ENCODE measurements around the gene MRPS16. TPM values are rescaled to one million over a fixed set of nuclear protein-coding genes. Genes with fewer than 3 reads are reported as not detected.
A peak's percentile ranks its signal among the peaks of the same experiment; 100 is the strongest.

The MRPS16 gene
- total and polyA plus RNA-seq, 2 donors (not counting 1 experiment from before 2014, with no cell fraction given) = 59.4 to 62.3 TPM

- TF ChIP-seq CTCF (conservative IDR thresholded peaks at IDR 0.05 in 1 of 2, IDR thresholded peaks at IDR 0.05 in 1 of 2; ENCODE audit: low read depth in 1 of 2, low read length in 2 of 2) = no peak
- TF ChIP-seq EZH2 (IDR thresholded peaks at IDR 0.05; ENCODE audit: low read length, missing control alignments) = no peak
- no peak overlapping the region for H2AFZ ChIP-seq (ENCODE audit: low read length)
- H3K9me3 ChIP-seq (ENCODE audit: control insufficient read depth, insufficient read depth, low read depth, low read length) = no peaks in the 10 kb centered on the region
- H3K27ac ChIP-seq (ENCODE audit: insufficient read depth, low read length) = peak overlapping the region; percentile 94
- H3K27me3 ChIP-seq (ENCODE audit: control insufficient read depth, insufficient read depth, low read length) = no peaks in the 10 kb centered on the region
- peaks cover 28% of the 10 kb centered on the region for H3K79me2 ChIP-seq (ENCODE audit: control insufficient read depth, insufficient read depth, low read length)
- H3K9ac ChIP-seq (ENCODE audit: insufficient read depth, low read length) = peak overlapping the region; percentile 91
- H3K4me3 ChIP-seq (replicated peaks in 1 of 4; ENCODE audit: control extremely low read depth in 1 of 4, insufficient read depth in 1 of 4, low read depth in 3 of 4, low read length in 4 of 4) = peak overlapping the region; percentile 83 to 100 (median 90)
- DNase-seq (ENCODE audit: low read depth in 2 of 2) = no peak
- peak overlapping the region; percentile 86 for H3K4me2 ChIP-seq (ENCODE audit: extremely low read depth, insufficient read depth, low read length)
- no peaks in the 10 kb centered on the region for H4K20me1 ChIP-seq (ENCODE audit: control insufficient read depth, extremely low read depth, insufficient read depth, low read length)
- peaks cover 3% of the 10 kb centered on the region for H3K4me1 ChIP-seq (ENCODE audit: control insufficient read depth, extremely low read depth, insufficient read depth, low read length)
- peaks cover 3% of the 10 kb centered on the region for H3K36me3 ChIP-seq (ENCODE audit: control insufficient read depth, insufficient read depth, low read length)
These were observed 746 bp upstream of the MRPS16 start for GRCh38 chr10:73253225-73253555.

- H4K20me1 ChIP-seq (ENCODE audit: control insufficient read depth, extremely low read depth, insufficient read depth, low read length) = no peaks in the 10 kb centered on the region
- peak overlapping the region; percentile 83 to 100 (median 90) for H3K4me3 ChIP-seq (replicated peaks in 1 of 4; ENCODE audit: control extremely low read depth in 1 of 4, insufficient read depth in 1 of 4, low read depth in 3 of 4, low read length in 4 of 4)
- H2AFZ ChIP-seq (ENCODE audit: low read length) = peak overlapping the region; percentile 84
- TF ChIP-seq EZH2 (IDR thresholded peaks at IDR 0.05; ENCODE audit: low read length, missing control alignments) (no peak), CTCF (conservative IDR thresholded peaks at IDR 0.05 in 1 of 2, IDR thresholded peaks at IDR 0.05 in 1 of 2; ENCODE audit: low read depth in 1 of 2, low read length in 2 of 2) (no peak)
- no peaks in the 10 kb centered on the region for H3K27me3 ChIP-seq (ENCODE audit: control insufficient read depth, insufficient read depth, low read length)
- H3K36me3 ChIP-seq (ENCODE audit: control insufficient read depth, insufficient read depth, low read length) = peaks cover 3% of the 10 kb centered on the region
- H3K9me3 ChIP-seq (ENCODE audit: control insufficient read depth, insufficient read depth, low read depth, low read length) = no peaks in the 10 kb centered on the region
- peak in 1 of 2 donors; percentile 12 for DNase-seq (ENCODE audit: low read depth in 2 of 2)
- H3K4me2 ChIP-seq (ENCODE audit: extremely low read depth, insufficient read depth, low read length) = peak overlapping the region; percentile 100
- H3K79me2 ChIP-seq (ENCODE audit: control insufficient read depth, insufficient read depth, low read length) = peaks cover 29% of the 10 kb centered on the region
- peaks cover 5% of the 10 kb centered on the region for H3K4me1 ChIP-seq (ENCODE audit: control insufficient read depth, extremely low read depth, insufficient read depth, low read length)
- peak overlapping the region; percentile 94 for H3K27ac ChIP-seq (ENCODE audit: insufficient read depth, low read length)
- H3K9ac ChIP-seq (ENCODE audit: insufficient read depth, low read length) = peak overlapping the region; percentile 91
These were observed 580 bp downstream of the MRPS16 start for GRCh38 chr10:73251683-73252444.

DNA sequence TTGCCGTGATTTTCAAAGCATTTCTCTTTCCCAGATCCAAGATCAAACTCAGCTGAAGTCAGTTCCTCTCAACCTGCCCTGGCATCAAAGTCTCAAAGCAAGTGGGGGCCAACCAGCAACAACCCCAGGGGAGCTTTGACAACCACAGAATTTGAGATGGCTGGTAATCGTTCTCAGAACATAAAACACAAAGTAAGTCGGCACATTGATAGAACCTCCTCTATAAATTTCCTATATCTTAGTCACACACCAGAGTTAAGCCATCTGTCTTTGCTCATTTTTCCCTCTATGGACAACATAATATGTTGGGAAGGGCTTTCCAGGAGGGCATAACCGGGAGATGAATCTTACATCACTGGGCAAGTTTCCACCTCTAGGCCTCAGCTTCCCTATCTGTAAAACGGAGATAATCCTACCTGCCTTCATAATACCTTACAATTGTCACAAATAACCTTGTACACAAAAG, 4.2 kb downstream of the MRPS16 start:
- Histone ChIP-seq H3K9ac (ENCODE audit: insufficient read depth, low read length) (no peak overlapping the region), H3K9me3 (ENCODE audit: control insufficient read depth, insufficient read depth, low read depth, low read length) (no peaks in the 10 kb centered on the region), H3K27me3 (ENCODE audit: control insufficient read depth, insufficient read depth, low read length) (no peaks in the 10 kb centered on the region), H2AFZ (ENCODE audit: low read length) (no peak overlapping the region), H3K4me1 (ENCODE audit: control insufficient read depth, extremely low read depth, insufficient read depth, low read length) (peaks cover 8% of the 10 kb centered on the region), H4K20me1 (ENCODE audit: control insufficient read depth, extremely low read depth, insufficient read depth, low read length) (no peaks in the 10 kb centered on the region), H3K4me3 (replicated peaks in 1 of 4; ENCODE audit: control extremely low read depth in 1 of 4, insufficient read depth in 1 of 4, low read depth in 3 of 4, low read length in 4 of 4) (no peak overlapping the region), H3K79me2 (ENCODE audit: control insufficient read depth, insufficient read depth, low read length) (peaks cover 57% of the 10 kb centered on the region), H3K27ac (ENCODE audit: insufficient read depth, low read length) (no peak overlapping the region), H3K36me3 (ENCODE audit: control insufficient read depth, insufficient read depth, low read length) (peaks cover 5% of the 10 kb centered on the region), H3K4me2 (ENCODE audit: extremely low read depth, insufficient read depth, low read length) (no peak overlapping the region)
- TF ChIP-seq CTCF (conservative IDR thresholded peaks at IDR 0.05 in 1 of 2, IDR thresholded peaks at IDR 0.05 in 1 of 2; ENCODE audit: low read depth in 1 of 2, low read length in 2 of 2) (no peak), EZH2 (IDR thresholded peaks at IDR 0.05; ENCODE audit: low read length, missing control alignments) (no peak)
- DNase-seq (ENCODE audit: low read depth in 2 of 2) = no peak

Measured in fibroblast of lung (primary cell).